DND-41 (cell line): ENCODE measurements around the gene XRCC4.

Experiments used
- ATAC-seq: fragments of 200-7000 bp; cut with Tn5 transposase; 3 replicates; pipeline ENCODE4 v1.9.1; 2021; ENCODE audit warnings: low read depth; ENCODE audit not compliant: insufficient read depth
- DNase-seq: peaks from one replicate; pipeline ENCODE4 v3.0.0-alpha.2; 2020
- H2AFZ ChIP-seq: 2 replicates; pipeline ENCODE4 v1.6.0; 2012; ENCODE audit warnings: low read depth, low read length
- H3K27ac ChIP-seq: 2 replicates; pipeline ENCODE4 v1.5.1; 2012; ENCODE audit warnings: low read length, inconsistent platforms
- H3K27me3 ChIP-seq: fragments of 200-600 bp; sonication (generic); 2 replicates; pipeline ENCODE4 v1.6.0; 2012; ENCODE audit warnings: low read length, mild to moderate bottlenecking, inconsistent platforms; ENCODE audit not compliant: insufficient read depth, poor library complexity
- H3K36me3 ChIP-seq: 2 replicates; pipeline ENCODE4 v1.5.1; 2012; ENCODE audit warnings: low read length, inconsistent platforms; ENCODE audit not compliant: insufficient read depth
- H3K4me1 ChIP-seq: 2 replicates; pipeline ENCODE4 v1.5.1; 2012; ENCODE audit warnings: mild to moderate bottlenecking, low read length; ENCODE audit not compliant: insufficient read depth
- H3K4me2 ChIP-seq: 2 replicates; pipeline ENCODE4 v1.6.0; 2012; ENCODE audit warnings: mild to moderate bottlenecking, moderate library complexity, low read length, inconsistent platforms; ENCODE audit not compliant: insufficient read depth
- H3K4me3 ChIP-seq, 2 experiments: fragments of 200-600 bp in 1 of 2; shearing (Covaris generic) in 1 of 2; 2 replicates each; pipeline ENCODE4 v1.5.1; 2012 to 2016; ENCODE audit warnings: inconsistent platforms in 2 of 2, low read length in 2 of 2, mild to moderate bottlenecking in 2 of 2, low read depth in 1 of 2, moderate library complexity in 1 of 2
- H3K79me2 ChIP-seq: 2 replicates; pipeline ENCODE4 v1.6.0; 2012; ENCODE audit warnings: low read length, inconsistent platforms; ENCODE audit not compliant: insufficient read depth
- H3K9ac ChIP-seq: 2 replicates; pipeline ENCODE4 v1.6.0; 2012; ENCODE audit warnings: low read depth, mild to moderate bottlenecking, inconsistent platforms, low read length, moderate library complexity
- H3K9me3 ChIP-seq: 2 replicates; pipeline ENCODE4 v1.5.1; 2012; ENCODE audit warnings: low read length, moderate library complexity, mild to moderate bottlenecking, inconsistent platforms; ENCODE audit not compliant: insufficient read depth, severe bottlenecking
- H4K20me1 ChIP-seq: 2 replicates; pipeline ENCODE4 v1.6.0; 2012; ENCODE audit warnings: low read length; ENCODE audit not compliant: insufficient read depth
- CTCF ChIP-seq: IDR thresholded peaks from 2 replicates; pipeline ENCODE4 v1.5.1; 2012; ENCODE audit warnings: borderline replicate concordance, low read length, moderate library complexity, mild to moderate bottlenecking; ENCODE audit not compliant: poor library complexity, severe bottlenecking; ENCODE audit errors: extremely low read depth
- EZH2 ChIP-seq: IDR thresholded peaks from 3 replicates; pipeline ENCODE4 v1.6.1; 2012; ENCODE audit warnings: borderline replicate concordance, low read depth, mild to moderate bottlenecking, moderate library complexity, low read length, inconsistent platforms; ENCODE audit not compliant: severe bottlenecking

XRCC4 gene

GRCh38 chr5:83095957-83096539 lies 18.7 kb downstream of the XRCC4 start:
- ATAC-seq: no peak
- Histone ChIP-seq H3K27ac (no peak overlapping the region), H2AFZ (no peak overlapping the region), H3K4me1 (peaks cover 22% of the 10 kb centered on the region), H3K79me2 (peaks cover 45% of the 10 kb centered on the region), H3K27me3 (no peaks in the 10 kb centered on the region), H3K4me3 (no peak overlapping the region), H3K9me3 (peaks cover 15% of the 10 kb centered on the region), H3K4me2 (no peak overlapping the region), H3K36me3 (peaks cover 9% of the 10 kb centered on the region), H3K9ac (no peak overlapping the region), H4K20me1 (no peaks in the 10 kb centered on the region)
- no peak for DNase-seq
- no peak for TF ChIP-seq CTCF
- TF ChIP-seq EZH2: no peak

- H3K4me2 ChIP-seq: no peak overlapping the region
Observed at GRCh38 chr5:83096660-83097339, 19.5 kb downstream of the XRCC4 start.

GRCh38 chr5:83097689-83098231 lies 20.4 kb downstream of the XRCC4 start:
- no peak overlapping the region for H2AFZ ChIP-seq
- H3K36me3 ChIP-seq: peaks cover 9% of the 10 kb centered on the region
- DNase-seq (no peak), ATAC-seq (no peak)
- H3K9me3 ChIP-seq: peaks cover 13% of the 10 kb centered on the region
- H3K4me1 ChIP-seq: peaks cover 12% of the 10 kb centered on the region
- no peak overlapping the region for H3K4me2 ChIP-seq
- H3K9ac ChIP-seq: no peak overlapping the region
- H3K27me3 ChIP-seq: no peaks in the 10 kb centered on the region
- TF ChIP-seq CTCF (no peak), EZH2 (no peak)
- no peak overlapping the region for H3K27ac ChIP-seq
- no peak overlapping the region for H3K4me3 ChIP-seq
- peaks cover 41% of the 10 kb centered on the region for H3K79me2 ChIP-seq
- no peaks in the 10 kb centered on the region for H4K20me1 ChIP-seq

More at GRCh38 chr5:83096660-83097339, 19.5 kb downstream of the XRCC4 start:
- Histone ChIP-seq H3K27ac (no peak overlapping the region), H3K9ac (no peak overlapping the region), H3K27me3 (no peaks in the 10 kb centered on the region), H3K9me3 (peaks cover 15% of the 10 kb centered on the region), H3K79me2 (peaks cover 41% of the 10 kb centered on the region), H4K20me1 (no peaks in the 10 kb centered on the region), H2AFZ (no peak overlapping the region), H3K4me3 (no peak overlapping the region), H3K4me1 (peaks cover 14% of the 10 kb centered on the region), H3K36me3 (peaks cover 9% of the 10 kb centered on the region)
- no peak for TF ChIP-seq CTCF
- no peak for TF ChIP-seq EZH2
- no peak for DNase-seq
- ATAC-seq: no peak
